Ishikawa (cell line): Measurements from ENCODE around the gene PRG3.

Experiments
- CEBPB ChIP-seq: IDR thresholded peaks from 2 replicates; pipeline ENCODE4 v1.6.1; 2012
- CREB1 ChIP-seq: IDR thresholded peaks from 2 replicates; pipeline ENCODE4 v1.6.1; 2012; ENCODE audit warnings: low read depth
- EGR1 ChIP-seq: IDR thresholded peaks from 2 replicates; pipeline ENCODE4 v1.6.1; 2012
- EP300 ChIP-seq: IDR thresholded peaks from 2 replicates; pipeline ENCODE4 v1.6.1; 2012; ENCODE audit warnings: borderline replicate concordance
- FOXM1 ChIP-seq: IDR thresholded peaks from 2 replicates; pipeline ENCODE4 v1.6.1; 2012; ENCODE audit warnings: low read depth, borderline replicate concordance
- NFIC ChIP-seq: IDR thresholded peaks from 2 replicates; pipeline ENCODE4 v1.6.1; 2012
- RAD21 ChIP-seq: IDR thresholded peaks from 2 replicates; pipeline ENCODE4 v1.6.1; 2012; ENCODE audit warnings: low read depth
- REST ChIP-seq: IDR thresholded peaks from 2 replicates; pipeline ENCODE4 v1.6.1; 2012; ENCODE audit warnings: low read depth, mild to moderate bottlenecking
- TAF1 ChIP-seq: IDR thresholded peaks from 2 replicates; pipeline ENCODE4 v1.6.1; 2012; ENCODE audit warnings: low read depth, mild to moderate bottlenecking
- TCF12 ChIP-seq: IDR thresholded peaks from 2 replicates; pipeline ENCODE4 v1.6.1; 2012; ENCODE audit warnings: low read depth
- TEAD4 ChIP-seq: IDR thresholded peaks from 2 replicates; pipeline ENCODE4 v1.6.1; 2012
- YY1 ChIP-seq: IDR thresholded peaks from 2 replicates; pipeline ENCODE4 v1.6.1; 2012; ENCODE audit warnings: low read depth
- ZBTB7A ChIP-seq: IDR thresholded peaks from 2 replicates; pipeline ENCODE4 v1.6.1; 2012; ENCODE audit warnings: low read depth
- TF ChIP-seq, protein P1 (sequence below): IDR thresholded peaks from 2 replicates; pipeline ENCODE4 v1.6.1; 2012
- TF ChIP-seq, protein P2 (sequence below): IDR thresholded peaks from 2 replicates; pipeline ENCODE4 v1.6.1; 2012

The PRG3 gene

GRCh38 chr11:57363131-57364080, 17.5 kb downstream of the PRG3 start:
- TF ChIP-seq TEAD4 (no peak), TCF12 (no peak), REST (no peak), EP300 (no peak), TAF1 (no peak), FOXM1 (no peak)

DNA sequence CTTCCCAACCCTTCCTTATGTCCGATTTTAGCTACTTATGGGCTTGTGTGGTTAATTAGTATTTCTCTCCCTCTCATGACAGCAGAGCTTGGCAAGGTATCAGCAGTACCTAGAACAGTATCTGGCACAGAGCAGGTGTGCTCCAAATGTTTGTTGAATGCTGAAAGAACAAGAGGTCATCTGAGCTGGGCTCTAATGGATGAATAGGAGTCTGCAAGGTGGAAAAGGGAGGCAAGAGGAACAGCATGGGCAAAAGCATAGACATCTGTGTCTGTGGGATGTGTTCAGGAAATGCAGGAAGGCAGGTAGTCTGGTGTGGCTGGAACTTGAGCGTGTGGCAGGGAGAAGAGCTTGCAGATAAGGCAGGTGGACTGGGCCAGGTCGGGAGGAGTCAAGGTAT, 19.0 kb downstream of the PRG3 start:
- TF ChIP-seq TAF1 (no peak), EGR1 (no peak), RAD21 (no peak), EP300 (no peak)
- TF ChIP-seq, protein P1, sequence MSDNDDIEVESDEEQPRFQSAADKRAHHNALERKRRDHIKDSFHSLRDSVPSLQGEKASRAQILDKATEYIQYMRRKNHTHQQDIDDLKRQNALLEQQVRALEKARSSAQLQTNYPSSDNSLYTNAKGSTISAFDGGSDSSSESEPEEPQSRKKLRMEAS = no peak
- TF ChIP-seq, protein P2, sequence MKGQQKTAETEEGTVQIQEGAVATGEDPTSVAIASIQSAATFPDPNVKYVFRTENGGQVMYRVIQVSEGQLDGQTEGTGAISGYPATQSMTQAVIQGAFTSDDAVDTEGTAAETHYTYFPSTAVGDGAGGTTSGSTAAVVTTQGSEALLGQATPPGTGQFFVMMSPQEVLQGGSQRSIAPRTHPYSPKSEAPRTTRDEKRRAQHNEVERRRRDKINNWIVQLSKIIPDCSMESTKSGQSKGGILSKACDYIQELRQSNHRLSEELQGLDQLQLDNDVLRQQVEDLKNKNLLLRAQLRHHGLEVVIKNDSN = no peak

- TF ChIP-seq CREB1 (no peak), REST (no peak), CEBPB (no peak), TAF1 (no peak), EP300 (no peak), FOXM1 (no peak), YY1 (no peak)
- TF ChIP-seq, protein P2 = no peak
- TF ChIP-seq, protein P1 = no peak
Observed at GRCh38 chr11:57360991-57361390, 20.0 kb downstream of the PRG3 start.

- TF ChIP-seq CREB1 = no peak
- 0 out of 2 replicates have a peak, but pooled peaks have one; percentile 11 for TF ChIP-seq TEAD4
Observed at GRCh38 chr11:57359896-57360690, 20.9 kb downstream of the PRG3 start.

GRCh38 chr11:57359396-57359795, 21.6 kb downstream of the PRG3 start:
- no peak for TF ChIP-seq YY1
- TF ChIP-seq, protein P2 = no peak
- TF ChIP-seq TEAD4 = no peak
- TF ChIP-seq NFIC = no peak
- no peak for TF ChIP-seq CREB1
- no peak for TF ChIP-seq CEBPB
- TF ChIP-seq FOXM1 = no peak
- TF ChIP-seq REST = no peak
- no peak for TF ChIP-seq TAF1
- TF ChIP-seq EGR1 = no peak
- TF ChIP-seq, protein P1 = no peak
- TF ChIP-seq RAD21 = no peak
- no peak for TF ChIP-seq TCF12
- no peak for TF ChIP-seq ZBTB7A
